Fibroblast of skin of abdomen (primary cell): Measurements from ENCODE around the gene GP1BB. TPM values are rescaled to one million over a fixed set of nuclear protein-coding genes. Genes with fewer than 3 reads are reported as not detected.
A peak's percentile ranks its signal among the peaks of the same experiment; 100 is the strongest.
"Not testable (repeated sequence)": the region's sequence is repeated elsewhere in the genome, so short reads cannot be mapped to it uniquely, and the experiment has no call there.

Experiments used
- DNase-seq: peaks from one replicate; pipeline ENCODE4 v3.0.0-alpha.2; 2013
- polyA plus RNA-seq, 2 experiments: library from polyadenylated mRNA; unstranded; fragments of 120-200 nt; gene quantifications; one replicate each; pipeline ENCODE4 v1.2.1, GENCODE V29; 2013; ENCODE audit not compliant: insufficient read length in 2 of 2

Gene GP1BB
- polyA plus RNA-seq (2013, experiment 1 of 2; ENCODE audit: insufficient read length), result 3.5 TPM
- polyA plus RNA-seq (2013, experiment 2 of 2; ENCODE audit: insufficient read length), result 4.7 TPM

DNA sequence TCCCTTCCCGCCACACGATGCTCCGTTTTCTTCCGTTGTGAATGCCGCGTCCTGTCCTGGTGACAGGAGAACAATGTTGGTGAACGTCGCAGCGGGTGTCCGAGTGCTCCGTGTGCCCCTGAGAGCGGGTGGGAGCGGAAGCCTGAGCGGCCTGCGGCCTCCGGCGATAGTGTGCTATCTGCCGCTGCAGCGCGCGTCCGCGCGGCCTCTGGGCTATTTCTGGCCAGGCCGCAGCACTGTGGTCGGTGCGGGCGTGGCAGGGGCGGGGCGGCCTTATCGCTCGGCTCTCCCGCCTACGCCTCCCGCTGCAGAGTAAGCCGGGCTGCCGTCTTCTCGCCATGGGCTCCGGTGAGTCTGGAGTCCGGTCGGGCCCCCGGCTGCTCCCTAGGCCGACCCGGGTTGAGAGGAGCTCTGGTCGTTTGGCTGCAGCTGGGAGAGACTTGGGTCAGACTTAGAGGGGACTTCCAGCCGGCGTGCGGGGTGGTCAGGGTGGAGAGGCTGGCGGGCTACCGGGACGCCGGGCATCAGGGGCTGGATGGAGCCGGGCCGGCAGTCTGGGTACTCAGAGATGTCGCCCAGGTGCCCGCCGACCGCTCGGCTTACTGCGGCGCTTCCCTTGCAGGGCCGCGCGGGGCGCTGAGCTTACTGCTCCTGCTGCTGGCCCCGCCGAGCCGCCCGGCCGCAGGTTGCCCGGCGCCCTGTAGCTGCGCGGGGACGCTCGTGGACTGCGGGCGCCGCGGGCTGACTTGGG is at the start of gene GP1BB:
TSS of gene GP1BB (plus strand) at position 308 of the 751 bp plus-strand sequence. CDS start at position 339, 31 bp downstream.
- no peak for DNase-seq

DNA sequence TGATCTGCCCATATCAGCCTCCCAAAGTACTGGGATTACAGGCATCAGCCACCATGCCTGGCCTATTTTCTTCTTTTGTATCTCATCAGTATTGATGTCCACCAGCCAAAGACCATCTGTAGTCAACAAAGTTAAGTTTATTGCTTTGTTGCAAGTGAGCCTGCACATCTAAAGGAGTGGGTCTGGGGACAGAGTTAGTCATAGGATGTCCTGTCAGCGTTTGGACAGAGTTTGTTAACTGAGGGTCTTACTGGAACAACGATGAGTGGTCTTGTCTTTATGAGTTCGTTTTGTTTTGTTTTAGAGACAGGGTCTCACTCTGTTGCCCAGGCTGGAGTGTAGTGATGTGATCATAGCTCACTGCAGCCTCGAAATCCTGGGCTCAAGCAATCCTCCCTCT is 49.7 kb upstream of the GP1BB start:
- DNase-seq, result no peak

DNA sequence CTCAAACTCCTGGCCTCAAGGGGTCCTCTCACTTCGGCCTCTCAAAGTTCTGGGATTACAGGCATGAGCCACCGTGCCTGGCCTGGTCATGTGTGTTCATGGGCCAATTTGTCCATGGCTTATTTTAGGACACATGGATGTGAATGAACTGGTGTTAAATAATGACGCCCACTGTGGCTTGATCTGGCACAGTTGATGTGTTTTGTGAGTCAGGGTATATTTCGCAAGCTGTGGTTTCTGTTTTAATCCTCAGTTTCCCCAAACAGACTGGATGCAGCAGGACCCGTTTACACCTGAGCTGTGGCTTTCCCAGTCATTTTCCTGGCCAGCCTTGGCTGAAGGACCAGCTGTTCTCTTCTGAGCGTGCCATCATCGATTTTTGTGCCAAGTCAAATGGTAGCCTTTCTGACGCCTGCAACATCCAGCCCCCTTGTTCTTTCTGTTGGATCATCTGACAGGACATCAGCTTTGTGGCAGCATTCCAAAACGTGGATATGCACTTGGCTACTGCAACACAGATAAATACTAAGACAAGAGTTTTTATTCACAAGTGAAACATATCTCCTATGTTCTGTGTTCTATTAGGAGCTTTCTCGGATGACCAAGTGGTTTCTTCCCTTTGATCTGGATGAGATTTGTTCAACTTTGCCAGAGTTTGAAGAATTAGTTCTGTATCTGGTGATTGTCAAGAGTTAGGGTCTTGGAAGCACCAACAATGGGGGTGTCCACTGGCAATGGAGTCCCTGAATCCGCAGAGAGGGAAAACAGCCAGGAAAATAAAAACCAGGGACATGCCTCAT is 49.0 kb upstream of the GP1BB start:
- no peak for DNase-seq

DNA sequence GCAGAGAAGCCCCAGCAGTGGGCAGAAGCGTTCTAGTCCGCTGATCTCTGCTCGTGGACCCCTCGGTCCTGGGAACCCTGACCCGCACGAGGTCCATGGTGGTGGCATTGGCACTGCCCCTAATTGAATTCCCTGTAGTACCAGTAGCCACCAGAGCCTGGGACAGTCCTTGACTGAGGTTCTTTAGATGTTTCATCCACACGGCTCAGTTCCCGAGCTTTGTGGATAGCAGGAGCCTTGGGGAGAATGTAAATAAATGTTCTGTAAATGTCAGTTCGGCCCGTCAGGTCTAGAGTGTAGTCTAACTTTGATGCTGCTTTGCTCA is 48.4 kb upstream of the GP1BB start:
- no peak for DNase-seq

DNA sequence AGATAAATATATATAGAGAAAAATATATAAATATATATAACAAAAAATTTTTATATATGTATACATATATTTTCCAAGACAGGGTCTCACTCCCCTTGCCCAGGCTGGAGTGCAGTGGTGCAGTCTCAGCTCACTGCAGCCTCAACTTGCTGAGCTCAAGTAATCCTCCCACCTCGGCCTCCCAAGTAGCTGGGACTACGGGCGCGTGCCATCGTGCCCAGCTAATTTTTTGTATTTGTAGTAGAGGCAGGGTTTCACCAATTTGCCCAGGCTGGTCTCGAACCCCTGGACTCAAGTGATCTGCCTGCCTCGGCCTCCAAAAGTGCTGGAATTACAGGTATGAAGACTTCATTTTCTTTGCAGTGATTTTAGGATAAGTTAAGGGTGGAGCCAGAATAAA is 47.9 kb upstream of the GP1BB start:
- no peak for DNase-seq

DNA sequence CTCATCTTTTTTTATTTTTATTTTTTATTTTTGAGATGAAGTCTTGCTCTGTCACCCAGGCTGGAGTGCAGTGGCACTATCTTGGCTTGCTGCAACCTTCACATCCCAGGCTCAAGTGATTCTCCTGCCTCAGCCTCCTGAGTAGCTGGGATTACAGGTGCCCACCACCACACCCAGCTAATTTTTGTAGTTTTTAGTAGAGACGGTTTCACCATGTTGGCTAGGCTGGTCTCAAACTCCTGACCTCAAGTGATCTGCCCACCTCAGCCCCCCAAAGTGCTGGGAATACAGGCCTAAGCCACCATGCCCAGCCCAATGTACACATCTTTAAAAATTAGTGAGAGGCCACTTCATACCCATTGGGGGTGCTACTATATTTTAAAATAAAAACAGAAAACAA is 46.9 kb upstream of the GP1BB start:
- DNase-seq, result not testable (repeated sequence)

DNA sequence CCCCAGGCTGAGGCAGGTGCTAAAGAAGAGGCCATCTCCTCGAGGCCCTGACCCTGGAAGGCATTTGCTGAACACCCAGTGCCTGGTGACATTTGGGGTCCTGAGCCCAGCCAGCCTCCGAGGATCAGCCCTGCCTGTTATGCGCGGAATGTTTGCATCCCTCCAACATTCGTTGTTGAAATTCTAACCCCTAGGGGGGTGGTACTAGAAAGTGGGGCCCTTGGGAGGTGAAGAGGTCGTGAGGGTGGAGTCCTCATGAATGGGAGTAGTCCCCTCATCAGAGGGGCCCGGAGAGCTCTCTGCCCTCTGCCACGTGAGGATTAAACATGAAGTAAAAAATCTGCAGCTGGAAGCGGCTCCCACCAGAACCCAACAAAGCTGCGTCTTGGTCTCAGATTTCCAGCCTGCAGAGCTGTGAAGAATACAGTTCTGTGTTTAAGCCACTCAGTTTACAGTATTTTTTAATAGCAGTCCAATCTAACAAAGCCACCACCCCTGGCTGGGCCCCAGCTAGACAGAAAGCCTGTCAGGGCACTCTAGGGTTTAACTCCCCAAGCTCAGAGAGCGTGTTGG is 44.3 kb upstream of the GP1BB start:
- no peak for DNase-seq

DNA sequence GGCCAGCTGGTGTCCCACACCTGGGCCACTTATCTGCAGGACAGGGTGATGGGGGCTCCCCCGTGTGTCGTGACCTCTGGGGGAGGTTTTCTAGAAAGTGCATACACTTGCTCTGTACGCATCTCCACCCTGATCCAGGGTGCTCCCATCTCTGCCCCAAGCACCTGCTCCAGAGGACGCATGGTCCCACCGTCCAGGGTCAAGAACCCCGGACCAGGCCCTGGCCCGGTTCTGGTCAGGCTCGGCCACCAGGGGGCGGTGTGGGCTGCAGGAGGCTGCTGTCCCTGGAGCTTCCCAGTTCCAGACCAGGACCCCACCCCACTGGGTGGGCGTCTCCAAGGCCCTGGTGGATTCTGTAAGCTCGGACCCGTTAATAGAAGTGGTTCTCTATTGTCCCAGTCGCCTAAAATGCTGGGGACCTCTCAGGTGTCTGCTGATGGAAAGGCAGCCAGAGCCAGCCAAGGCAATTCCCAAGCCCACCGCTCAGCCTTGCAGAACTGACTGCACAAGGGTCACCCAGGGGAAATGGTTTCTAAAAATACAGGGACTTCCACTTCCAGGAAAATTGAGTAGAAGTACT is 43.7 kb upstream of the GP1BB start:
- DNase-seq, result no peak

DNA sequence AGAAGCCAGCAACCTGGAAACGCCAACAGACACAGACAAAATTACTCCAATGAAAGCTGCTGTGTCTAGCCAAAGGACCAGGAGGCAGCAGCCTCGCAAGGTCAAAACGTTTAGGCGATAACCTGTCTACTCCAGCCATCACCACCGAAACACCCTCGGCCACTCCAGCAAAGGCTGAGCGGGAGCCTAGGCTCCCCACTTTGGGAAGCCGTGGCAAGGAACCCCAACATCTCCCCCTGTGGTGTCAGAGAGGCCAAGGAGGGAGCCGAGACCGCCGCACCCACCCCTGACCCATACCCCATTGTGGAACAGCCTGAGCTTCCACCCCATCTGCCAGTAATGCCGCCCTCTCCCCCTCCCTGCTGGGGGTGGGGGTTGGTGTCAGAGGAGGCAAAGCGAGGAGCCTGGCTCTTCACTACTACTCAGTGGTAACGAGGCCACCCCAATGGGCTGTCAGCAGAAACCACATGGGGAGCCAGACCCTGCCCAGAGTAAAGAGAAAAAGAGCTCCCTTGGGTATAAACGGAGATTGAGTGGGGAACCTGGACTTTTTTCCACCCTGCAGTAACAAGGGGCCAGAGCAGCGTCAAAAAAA is 43.0 kb upstream of the GP1BB start:
- no peak for DNase-seq

DNA sequence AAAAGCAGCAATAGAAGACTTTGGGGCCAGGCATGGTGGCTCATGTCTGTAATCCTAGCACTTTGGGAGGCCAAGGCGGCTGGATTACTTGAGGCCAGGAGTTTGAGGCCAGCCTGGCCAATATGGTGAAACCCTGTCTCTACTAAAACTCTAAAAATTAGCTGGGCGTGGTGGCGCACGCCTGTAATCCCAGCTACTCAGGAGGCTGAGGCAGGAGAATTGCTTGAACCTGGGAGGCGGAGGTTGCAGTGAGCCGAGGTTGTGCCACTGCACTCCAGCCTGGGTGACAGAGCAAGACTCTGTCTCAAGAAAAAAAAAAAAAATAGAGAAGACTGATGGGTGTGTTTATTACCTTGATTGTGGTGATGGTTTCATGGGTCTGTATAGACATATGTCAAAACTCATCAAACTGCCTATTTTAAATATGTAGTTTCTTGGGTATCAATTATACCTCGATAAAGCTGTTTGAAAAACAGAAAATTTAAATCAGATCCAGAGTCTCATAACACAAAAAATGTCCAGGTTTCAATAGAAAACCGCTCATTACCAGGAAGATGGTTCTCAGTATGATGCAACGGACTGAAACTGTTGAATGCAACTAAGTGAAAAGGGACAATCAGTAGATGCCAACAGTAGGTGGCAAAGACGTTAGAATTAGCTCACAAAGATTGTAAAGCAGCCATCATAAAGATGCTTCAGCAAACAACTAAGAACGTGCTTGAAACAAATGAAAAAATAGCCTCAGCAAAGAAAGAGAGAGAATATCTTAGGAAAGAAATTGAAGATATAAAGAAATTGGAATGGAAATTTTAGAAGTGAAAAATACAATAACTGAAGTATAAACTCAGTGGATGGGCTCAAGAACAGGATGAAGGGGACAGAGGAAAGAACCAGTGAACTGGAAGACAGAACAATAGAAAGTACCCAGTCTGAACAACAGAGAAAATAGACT is 42.2 kb upstream of the GP1BB start:
- no peak for DNase-seq

DNA sequence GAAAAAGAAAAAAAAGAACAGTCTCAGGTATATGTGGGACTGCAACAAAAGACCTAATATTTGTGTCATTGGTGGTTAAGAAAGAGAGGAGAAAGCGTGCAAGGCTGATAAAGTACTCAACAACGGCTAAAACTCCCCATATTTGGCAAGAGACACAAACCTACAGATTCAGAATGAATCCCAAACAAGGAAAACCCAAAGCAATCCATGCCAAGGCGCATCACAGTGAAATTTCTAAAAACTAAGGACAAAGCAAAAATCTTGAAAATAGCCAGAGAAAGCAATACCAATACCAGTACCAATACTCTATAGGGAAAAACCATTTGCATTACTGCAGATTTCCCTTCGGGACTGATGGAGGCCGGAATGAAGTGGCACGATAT is 41.5 kb upstream of the GP1BB start:
- no peak for DNase-seq

DNA sequence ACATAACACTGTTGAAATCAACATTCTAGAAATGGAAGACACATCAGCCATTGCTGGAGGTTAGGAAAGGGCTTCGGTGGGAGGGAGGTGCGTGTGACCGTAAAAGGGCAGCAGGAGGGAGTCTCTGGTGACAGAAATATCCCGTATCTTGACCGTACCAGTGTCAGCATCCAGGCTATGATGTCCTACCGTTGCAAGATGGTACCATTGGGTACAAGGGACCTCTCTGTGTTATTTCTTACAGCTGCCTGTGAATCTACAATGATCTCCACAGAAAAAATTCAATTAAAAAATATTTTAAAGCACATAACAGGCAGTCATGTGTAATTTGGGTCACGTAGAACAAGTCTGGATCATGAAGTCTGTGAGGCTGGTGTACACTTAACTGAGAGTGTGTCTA is 36.4 kb upstream of the GP1BB start:
- no peak for DNase-seq

DNA sequence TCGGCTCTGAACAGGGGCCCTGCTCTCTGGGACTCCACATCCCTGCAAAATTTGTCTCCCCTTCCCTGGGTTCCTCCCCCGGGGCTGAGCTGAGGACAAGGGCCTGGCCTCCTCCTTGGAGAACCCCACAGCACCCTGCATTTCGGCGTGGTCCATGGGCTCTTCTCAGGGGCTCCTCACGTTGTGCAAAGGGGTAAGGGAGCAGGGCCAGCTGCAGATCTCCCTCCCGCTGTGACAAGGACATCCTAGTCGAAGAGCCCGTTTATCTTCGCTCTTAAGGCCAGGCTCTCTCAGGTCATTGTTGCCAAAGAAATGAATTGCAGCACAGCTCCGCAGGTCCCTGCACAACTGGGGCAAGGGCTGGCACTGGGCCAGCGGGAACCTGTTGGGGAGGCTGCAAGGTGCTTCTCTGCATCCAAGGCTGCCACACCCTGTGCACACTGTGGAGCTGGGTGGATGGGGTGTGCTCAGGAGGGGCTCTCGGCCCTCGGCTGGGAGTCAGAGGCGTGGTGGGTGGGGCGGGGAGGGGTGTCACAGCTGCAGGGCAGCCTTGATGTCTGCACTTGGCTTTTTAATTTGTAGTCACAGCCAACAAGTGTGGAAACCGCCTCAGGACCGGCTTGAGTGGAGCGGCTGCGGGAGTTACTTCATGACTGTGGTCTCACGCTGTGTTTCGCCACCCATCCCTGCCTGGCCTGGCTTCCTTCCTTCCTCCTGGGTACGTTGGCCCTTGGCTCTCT is 35.6 kb upstream of the GP1BB start:
- no peak for DNase-seq

DNA sequence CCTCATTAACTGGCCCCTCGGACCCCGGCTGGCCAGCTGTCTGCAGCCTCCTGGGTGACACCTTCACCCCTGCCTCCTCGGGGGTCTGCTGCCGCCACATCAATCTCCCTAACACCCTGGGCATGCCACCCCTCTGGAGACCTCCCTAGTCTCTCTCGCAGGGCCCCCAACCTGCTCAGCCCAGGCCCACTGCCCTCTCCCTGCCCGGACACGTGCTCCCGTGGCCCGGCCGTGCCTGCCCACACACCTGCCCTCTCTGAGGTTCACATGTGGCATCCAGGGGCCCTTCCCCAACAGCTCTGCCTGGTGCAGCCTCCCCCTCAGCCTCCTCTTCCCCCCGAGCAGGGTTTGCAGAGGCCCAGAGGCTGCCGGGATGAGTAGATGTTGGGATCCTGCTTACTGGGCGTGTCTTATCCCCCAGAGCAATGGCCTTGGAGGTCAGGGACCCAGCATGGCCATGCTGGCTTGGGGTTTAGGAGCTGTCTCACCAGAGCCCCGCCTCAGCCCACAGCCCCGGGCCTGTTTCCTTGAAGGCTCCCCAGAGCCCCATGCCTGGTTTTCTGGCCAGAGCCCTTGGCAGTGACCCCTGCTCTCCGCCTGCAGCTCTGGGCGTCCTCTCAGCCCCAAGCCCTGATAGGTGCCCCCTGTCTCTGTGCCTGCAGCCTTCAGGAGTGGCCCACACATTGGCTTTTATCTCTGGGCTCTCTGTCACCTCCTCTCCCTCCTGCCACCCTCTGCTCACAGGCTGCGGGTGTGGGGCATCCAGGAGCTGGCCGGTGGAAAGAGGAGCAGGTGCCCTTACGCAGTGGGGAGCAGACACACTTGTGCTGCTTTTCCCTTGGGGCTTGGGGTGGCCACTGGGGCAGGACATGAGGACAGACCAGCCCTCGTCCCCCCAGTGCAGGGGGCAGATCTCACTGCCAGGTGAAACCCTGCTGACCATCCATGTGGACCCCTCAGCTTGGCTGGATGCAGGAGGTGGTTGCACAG is 34.7 kb upstream of the GP1BB start:
- DNase-seq, result no peak

DNA sequence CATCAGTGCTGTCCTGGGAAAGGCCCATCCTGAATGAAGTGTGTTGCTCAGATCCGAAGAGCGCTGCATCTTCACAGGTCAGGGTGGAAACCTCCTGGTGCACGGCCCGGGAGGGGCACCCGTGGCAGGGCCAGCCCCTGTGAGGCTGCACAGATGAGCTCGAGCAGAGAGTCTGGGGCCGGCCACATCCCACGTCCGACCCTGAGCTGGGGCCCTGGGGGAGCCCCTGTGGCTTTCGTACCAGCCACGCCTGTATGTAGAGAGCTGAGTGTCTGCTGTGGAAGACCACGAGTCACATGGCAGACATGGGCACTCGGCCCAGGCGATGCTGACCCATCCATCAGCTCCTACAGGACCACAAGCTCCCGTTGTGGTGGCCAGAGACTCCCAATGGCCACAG is 33.9 kb upstream of the GP1BB start:
- DNase-seq, result no peak

DNA sequence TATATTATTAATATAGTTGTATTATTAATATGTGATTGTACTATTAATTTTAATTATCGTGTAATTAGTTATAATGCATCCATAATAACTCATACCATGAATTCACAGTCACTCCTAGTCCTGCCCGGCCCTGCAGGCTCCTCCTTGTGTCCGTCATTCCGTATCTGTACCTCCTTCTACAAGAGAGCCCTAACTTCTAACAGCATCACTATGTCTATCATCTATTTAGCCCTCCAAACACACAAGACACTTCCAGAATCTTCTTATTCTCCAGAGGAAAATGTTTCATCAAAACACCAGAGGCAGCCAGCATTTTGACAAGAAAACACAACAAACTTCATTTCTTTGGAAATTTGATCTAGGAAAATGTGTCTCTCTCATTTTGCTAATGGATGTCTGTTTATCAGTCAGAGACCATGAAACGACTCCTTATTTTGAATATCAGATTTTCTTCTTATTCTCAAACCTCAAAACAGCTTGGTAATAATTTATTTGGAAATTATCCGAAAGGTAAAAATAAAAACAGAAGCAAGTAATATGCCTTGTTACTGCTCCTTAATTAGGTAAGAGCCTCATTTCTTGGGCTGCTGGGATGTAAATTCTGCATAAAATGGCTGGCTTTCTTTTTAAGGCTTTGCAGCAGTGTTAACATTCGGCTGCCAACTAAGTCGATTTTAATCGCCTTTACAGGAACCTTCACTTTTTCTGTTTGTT is 32.2 kb upstream of the GP1BB start:
- no peak for DNase-seq

DNA sequence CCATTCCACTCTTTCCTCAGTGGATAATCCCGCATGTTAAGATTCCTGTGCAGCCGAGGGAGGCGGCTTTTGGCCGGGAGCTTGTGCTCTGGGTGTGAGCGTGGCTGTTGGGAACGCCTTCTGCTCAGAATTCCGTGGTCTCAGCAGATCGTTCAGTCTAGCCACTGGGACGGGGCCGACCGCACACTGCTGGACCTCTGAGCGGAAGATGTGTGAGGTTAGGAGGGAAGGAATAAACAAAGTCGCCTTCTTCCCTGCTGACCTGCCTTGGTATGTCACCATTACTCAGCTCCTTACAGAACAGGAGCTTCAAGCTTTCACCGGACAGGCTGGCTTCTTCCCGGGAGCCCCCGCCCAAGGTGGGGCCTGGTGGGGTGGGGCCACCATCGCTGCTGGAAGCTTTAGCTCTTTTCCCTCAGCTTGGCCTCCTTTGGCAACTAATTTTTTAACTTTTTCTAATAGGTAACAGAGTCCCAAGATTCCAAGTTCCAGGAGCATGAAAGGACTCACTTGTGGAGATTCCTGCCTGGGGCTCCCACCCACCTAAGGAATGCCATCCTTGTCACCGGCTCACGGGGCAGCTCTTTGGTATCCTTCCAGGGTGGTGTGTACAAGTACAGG is 31.5 kb upstream of the GP1BB start:
- DNase-seq, result peak; percentile 18

DNA sequence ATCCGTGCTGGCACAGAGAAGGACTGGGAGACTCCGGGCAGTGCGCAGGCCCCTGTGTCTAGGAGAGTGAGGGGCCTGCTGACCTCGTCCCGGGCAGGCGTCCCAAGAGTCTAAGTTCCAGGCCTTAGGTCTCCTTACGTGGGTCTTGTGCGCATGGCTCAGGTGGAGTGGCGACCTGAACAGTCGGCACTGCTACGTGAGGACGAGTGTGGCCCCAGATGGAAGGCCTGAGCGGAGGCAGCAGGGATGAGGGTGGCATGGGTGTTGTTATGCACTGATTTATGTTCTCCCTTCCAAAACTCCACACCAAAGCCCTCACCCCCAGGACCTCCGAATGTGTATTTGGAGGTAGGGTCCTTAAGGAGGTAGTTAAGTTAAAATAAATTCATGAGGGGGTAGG is 29.8 kb upstream of the GP1BB start:
- DNase-seq, result no peak
